Nephron progenitor cell (in vitro differentiated cells): ENCODE data around the gene SLX4IP.

Source experiments
- DNase-seq: peaks from one replicate; pipeline ENCODE4 v3.0.0; 2021
- H3K27ac Mint-ChIP-seq: 2 replicates; pipeline ENCODE4 v1.8.0; 2021; ENCODE audit warnings: mild to moderate bottlenecking, moderate library complexity, mixed read lengths
- H3K27me3 Mint-ChIP-seq: 2 replicates; pipeline ENCODE4 v1.8.0; 2021; ENCODE audit warnings: mild to moderate bottlenecking, low read depth, mixed read lengths; ENCODE audit not compliant: poor library complexity
- H3K36me3 Mint-ChIP-seq: 2 replicates; pipeline ENCODE4 v1.8.0; 2021; ENCODE audit warnings: low read depth, mixed read lengths
- H3K4me1 Mint-ChIP-seq: 2 replicates; pipeline ENCODE4 v1.8.0; 2021; ENCODE audit warnings: mixed read lengths
- H3K4me3 Mint-ChIP-seq: 2 replicates; pipeline ENCODE4 v1.8.0; 2021; ENCODE audit warnings: mild to moderate bottlenecking, moderate library complexity, mixed read lengths
- H3K9me3 Mint-ChIP-seq: 2 replicates; pipeline ENCODE4 v1.8.0; 2021; ENCODE audit warnings: mild to moderate bottlenecking, moderate library complexity, mixed read lengths
- CTCF ChIP-seq: fragments of 200-600 bp; sonication (generic); IDR thresholded peaks from 2 replicates; pipeline ENCODE4 v1.5.0; 2021; ENCODE audit warnings: antibody characterized with exemption

The SLX4IP gene

GRCh38 chr20:10640897-10641296 lies 205.8 kb downstream of the SLX4IP start:
- peak overlapping the region; percentile 91 for H3K27ac Mint-ChIP-seq
- H3K4me1 Mint-ChIP-seq, result peaks cover 75% of the 10 kb centered on the region
- H3K36me3 Mint-ChIP-seq, result peaks cover 86% of the 10 kb centered on the region
- peaks cover 3% of the 10 kb centered on the region for H3K27me3 Mint-ChIP-seq
- H3K4me3 Mint-ChIP-seq, result no peak overlapping the region
- no peak for TF ChIP-seq CTCF
- no peaks in the 10 kb centered on the region for H3K9me3 Mint-ChIP-seq
- no peak for DNase-seq

- Mint-ChIP-seq H3K27ac (peak overlapping the region; percentile 91), H3K9me3 (no peaks in the 10 kb centered on the region), H3K27me3 (peaks cover 3% of the 10 kb centered on the region), H3K36me3 (peaks cover 91% of the 10 kb centered on the region), H3K4me3 (no peak overlapping the region), H3K4me1 (peaks cover 70% of the 10 kb centered on the region)
- DNase-seq, result no peak
- no peak for TF ChIP-seq CTCF
These were observed 206.4 kb downstream of the SLX4IP start for GRCh38 chr20:10641467-10641866.

GRCh38 chr20:10641893-10642292 lies 206.8 kb downstream of the SLX4IP start:
- TF ChIP-seq CTCF, result no peak
- peaks cover 91% of the 10 kb centered on the region for H3K36me3 Mint-ChIP-seq
- H3K4me3 Mint-ChIP-seq, result no peak overlapping the region
- peaks cover 3% of the 10 kb centered on the region for H3K27me3 Mint-ChIP-seq
- no peaks in the 10 kb centered on the region for H3K9me3 Mint-ChIP-seq
- peaks cover 66% of the 10 kb centered on the region for H3K4me1 Mint-ChIP-seq
- H3K27ac Mint-ChIP-seq, result peak overlapping the region; percentile 86
- DNase-seq, result no peak

- Mint-ChIP-seq H3K9me3 (no peaks in the 10 kb centered on the region), H3K27ac (peak overlapping the region; percentile 92)
These were observed 207.9 kb downstream of the SLX4IP start for GRCh38 chr20:10642856-10643559.

GRCh38 chr20:10643560-10643873 lies 208.4 kb downstream of the SLX4IP start:
- Mint-ChIP-seq H3K4me3 (no peak overlapping the region), H3K36me3 (peaks cover 96% of the 10 kb centered on the region), H3K27me3 (peaks cover 3% of the 10 kb centered on the region), H3K9me3 (no peaks in the 10 kb centered on the region), H3K4me1 (peaks cover 65% of the 10 kb centered on the region), H3K27ac (peak overlapping the region; percentile 92)
- TF ChIP-seq CTCF, result no peak
- no peak for DNase-seq

More at GRCh38 chr20:10642856-10643559, 207.9 kb downstream of the SLX4IP start:
- DNase-seq, result no peak
- TF ChIP-seq CTCF, result no peak
- Mint-ChIP-seq H3K36me3 (peaks cover 96% of the 10 kb centered on the region), H3K27me3 (peaks cover 3% of the 10 kb centered on the region), H3K4me3 (no peak overlapping the region), H3K4me1 (peaks cover 65% of the 10 kb centered on the region)

- TF ChIP-seq CTCF, result no peak
- Mint-ChIP-seq H3K4me3 (no peak overlapping the region), H3K9me3 (no peaks in the 10 kb centered on the region), H3K27me3 (peaks cover 3% of the 10 kb centered on the region), H3K4me1 (peaks cover 65% of the 10 kb centered on the region), H3K36me3 (peaks cover 99% of the 10 kb centered on the region), H3K27ac (peak overlapping the region; percentile 94)
- no peak for DNase-seq
These were observed 209.5 kb downstream of the SLX4IP start for GRCh38 chr20:10644458-10645204.
